HG03064 (cell line): ENCODE data around the gene DCUN1D5.

Experiments used
- ATAC-seq: cut with Tn5 transposase; IDR thresholded peaks from one replicate; pipeline ENCODE4 v1.9.1; 2021; ENCODE audit warnings: low read depth; ENCODE audit not compliant: unreplicated experiment

Gene DCUN1D5

DNA sequence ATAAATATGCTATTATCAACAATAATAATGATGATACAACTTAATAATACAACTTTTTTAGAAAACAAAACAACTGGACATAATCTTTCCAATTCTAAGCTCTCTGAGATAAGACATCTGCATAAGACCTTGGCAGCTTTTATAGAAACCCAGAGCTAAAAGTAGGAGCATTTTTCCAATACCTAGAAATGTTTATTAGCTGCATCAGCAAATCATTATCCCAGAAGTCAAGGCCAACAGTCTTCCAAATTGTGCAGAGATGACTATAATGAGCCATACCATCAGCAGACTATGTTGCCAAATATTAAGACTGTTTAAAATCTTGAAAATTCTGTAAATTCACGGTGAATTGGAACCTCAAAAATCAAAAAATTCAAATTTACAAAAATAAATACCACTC is 30.3 kb downstream of the DCUN1D5 start:
- no peak for ATAC-seq

DNA sequence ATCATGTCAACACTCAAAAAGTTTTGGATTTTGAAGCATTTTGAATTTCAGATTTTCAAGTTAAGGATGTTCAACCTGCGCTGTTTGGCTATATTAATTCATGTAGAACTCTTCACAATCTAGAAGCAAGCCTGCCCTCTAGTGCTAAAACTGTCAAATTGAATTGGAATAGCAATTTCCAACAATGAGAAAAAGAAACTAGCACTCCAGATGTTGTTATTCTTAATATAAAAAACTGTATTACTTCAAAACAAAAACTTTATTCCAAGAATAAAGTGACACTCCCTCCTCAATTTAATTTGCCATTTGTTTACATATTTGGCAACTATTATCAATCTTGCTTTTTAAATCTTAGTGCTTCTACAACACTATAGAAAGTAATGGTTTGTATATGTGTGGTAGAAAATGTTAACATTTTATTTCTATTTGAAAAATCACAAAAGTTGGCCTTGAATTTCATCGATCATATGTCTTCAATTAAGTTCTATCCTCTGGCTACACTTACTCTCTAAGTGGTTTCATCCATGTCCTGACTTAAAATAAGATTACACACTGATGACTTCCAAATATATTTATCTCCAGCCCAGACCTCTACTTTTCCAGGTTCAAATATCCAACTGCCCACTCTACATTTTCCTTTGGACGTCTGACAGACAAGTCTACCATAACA is 36.6 kb downstream of the DCUN1D5 start:
- ATAC-seq: no peak

DNA sequence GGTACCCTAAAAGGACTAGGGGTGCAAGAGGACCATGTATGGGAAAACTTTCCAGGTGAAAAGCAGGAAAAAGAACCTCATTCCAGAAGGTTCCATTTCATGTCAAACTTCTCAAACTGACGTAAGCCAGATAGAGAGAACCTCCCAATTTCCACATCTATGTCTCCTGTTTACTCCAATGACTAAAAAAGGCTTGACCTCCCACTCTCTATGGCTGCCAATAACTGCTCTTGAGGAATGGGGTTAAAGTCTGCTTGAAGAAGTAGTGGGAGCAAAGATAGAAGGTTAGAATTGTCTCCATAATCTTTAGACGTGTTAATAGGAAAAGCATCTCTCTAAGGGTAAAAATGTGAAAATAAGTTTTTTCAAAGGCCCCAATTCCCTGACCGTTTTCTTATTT is 38.0 kb downstream of the DCUN1D5 start:
- ATAC-seq: no peak

DNA sequence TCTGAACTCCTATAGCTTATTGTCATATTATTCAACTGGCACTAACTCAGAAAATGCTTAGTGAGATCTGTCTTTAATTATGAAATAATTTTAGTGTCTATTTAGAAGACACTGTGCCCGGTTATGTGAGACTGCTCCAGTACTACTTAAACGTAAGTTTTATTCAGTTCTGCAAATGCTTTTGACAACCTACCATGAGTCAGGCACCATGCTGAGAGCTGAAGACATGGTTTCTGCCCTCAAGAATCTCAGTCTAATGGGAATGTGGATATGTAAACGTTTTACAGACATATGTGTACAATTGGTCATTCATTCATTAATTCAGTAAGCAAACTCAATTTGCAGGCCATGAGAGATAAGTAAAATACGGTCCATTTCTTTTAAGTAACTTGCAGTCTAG is 40.0 kb downstream of the DCUN1D5 start:
- ATAC-seq: no peak

DNA sequence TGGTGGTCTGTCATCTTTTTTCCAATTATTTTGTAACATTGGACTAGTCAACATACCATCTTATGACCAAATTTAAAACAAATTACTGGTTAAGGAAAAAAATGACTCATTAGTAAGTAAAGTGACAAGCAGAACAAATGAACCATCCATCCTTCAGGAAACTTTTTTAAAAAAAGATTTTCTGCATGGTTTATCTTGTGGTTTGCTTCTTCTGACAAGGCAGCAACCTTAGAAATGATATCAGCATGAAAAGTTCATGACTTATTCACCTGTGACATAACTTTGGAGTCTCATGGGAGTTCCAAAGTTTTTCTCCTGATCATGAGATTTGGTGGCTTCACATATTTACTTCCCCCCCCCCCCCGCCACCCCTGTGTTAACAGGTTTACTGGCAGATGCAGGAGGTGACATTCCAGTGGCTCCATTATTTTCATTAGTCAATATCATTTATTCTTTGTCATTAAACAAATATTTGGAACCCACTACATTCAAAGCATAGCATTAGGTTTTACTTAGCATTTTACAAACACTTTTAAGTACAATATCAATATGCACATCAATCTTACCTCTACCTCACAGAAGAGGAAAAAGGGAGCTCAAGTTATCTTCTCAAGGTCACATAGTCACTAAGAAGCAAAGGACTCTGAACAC is 40.7 kb downstream of the DCUN1D5 start:
- no peak for ATAC-seq

DNA sequence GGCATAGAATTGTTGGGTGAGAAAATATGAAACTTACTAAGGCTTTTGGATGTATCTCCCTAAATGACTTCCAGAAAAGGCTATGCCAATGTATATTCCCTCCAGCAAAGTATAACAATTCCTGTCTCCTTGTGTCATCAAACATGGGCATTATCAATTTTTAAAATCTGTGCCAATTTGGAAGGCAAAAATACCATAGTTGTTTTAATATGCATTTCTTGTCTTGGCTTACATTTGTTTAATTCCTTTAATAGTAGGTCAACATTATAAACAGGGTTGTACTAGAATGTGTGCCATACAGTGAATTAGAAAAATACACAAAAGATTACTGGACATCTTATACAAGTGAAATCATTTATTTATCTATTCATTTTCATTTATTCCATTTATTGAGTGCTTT is 41.6 kb downstream of the DCUN1D5 start:
- no peak for ATAC-seq

DNA sequence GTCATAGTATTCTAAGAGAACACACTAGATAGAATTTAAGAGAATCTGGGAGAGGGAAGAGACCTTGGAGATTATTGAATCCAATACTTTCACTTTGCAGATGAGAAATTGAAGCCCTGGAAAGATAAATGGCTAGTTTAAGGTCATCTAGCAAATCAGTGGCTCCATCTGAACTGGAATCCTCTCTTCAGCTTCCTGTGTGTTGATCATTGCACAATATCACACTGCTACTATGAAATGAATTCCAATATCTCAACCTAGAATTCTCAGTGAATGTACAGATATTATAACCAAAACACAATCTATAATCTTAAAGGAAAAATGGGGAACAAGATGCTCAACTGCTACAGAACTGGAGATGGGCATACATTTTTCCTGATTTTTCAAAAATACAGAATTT is 44.1 kb downstream of the DCUN1D5 start:
- ATAC-seq: no peak

DNA sequence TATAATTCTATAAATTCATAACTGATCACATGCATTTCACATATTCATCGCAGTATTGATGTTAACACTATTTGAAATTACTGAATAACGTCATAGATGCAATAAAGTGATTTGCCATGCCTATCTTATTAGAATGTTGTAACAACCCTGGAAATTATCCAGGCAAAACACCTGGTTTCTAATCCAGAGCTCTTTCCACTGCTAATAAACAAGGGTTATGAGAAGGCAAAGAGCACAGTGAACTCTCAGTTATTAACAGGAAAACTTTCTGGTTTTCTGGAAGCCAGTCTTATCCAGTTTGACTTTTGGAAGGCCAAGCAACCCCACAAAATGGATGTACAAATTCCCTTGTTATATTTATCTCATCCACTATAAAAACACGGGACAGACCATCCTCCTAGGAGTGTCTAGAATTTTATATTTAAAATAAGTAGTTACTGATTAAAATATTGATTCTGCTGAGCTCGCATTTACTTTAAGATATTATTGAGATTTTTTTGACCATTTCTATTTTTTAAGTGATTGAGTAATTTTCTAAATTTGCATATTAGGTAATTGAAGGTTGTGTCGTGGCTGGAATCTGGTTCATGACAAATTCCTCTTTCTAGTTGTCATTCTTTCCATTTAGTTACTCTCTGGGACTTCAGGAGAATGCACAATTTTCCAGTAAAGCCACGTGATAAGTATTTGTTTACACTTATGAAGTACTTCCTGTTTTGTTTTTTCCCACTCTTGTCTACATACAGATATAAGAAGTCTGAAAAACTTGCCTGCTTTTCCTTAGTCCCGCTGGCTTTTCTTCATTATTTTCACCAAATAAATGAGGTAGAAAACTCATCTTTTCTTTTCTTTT is 47.9 kb downstream of the DCUN1D5 start:
- no peak for ATAC-seq

DNA sequence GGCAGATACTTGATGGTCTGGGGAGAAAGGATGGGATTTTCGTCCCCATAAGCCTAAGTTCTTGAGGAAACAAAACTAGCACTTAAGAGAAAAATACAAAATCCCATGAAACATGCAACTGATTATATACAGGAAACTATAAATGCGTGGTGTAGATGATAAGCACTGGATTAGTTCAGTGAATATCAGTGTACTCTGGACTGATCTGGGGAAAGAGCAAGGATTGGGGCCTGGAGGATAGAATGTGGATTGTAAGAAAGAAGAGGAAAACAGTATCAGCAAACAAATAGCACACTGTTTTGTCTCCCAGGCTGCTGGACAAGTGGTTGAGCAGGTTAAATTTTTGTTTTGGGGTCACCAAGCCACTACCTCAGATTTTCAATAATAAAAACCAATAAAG is 49.8 kb downstream of the DCUN1D5 start:
- no peak for ATAC-seq

DNA sequence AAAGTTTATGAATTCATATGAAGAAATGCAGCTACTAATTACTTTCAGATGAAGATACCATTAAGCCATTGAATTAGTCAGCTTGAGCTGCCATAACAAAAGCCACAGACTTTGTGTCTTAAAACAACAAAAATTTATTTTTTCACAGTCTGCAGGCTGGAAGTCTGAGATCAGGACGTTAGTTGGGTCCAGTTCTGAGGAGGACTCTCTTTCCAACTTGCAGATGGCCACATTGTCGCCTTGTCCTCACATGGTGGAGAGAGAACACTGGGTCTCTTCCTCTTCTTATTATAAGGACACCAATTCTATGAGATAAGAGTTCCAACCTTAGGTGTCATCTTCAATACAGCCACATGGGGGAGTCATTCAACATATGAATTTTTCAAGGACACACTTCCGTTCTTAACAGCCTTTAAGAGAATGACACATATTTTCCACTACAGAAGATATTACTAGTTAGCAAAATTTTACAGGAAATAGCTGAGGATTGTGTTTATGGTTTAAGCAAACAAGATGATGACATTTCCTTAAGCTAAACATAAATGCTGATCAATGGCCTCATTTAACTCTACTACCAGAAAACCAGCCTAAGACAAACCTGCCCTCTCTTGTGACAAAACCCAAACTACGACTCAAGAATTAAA is 56.0 kb downstream of the DCUN1D5 start:
- ATAC-seq: peak; percentile 92

DNA sequence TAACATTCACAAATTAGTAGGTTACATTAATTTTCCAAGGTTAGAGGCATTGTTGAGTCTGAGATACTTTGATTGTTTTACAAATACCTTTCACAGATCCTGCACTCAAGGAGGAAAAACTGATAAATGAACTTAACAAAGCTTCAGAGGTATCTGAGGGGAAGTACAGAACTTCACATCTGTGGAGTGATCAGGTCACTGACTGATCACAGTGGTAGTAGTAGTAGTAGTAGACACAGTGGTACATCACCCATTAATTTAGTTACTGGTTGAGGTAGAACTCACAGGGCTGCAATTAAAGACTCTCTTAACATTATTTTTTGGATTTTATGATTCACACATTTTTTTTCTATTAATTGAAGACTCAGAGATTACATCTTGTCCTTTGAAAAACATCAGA is 56.7 kb downstream of the DCUN1D5 start:
- ATAC-seq: no peak

DNA sequence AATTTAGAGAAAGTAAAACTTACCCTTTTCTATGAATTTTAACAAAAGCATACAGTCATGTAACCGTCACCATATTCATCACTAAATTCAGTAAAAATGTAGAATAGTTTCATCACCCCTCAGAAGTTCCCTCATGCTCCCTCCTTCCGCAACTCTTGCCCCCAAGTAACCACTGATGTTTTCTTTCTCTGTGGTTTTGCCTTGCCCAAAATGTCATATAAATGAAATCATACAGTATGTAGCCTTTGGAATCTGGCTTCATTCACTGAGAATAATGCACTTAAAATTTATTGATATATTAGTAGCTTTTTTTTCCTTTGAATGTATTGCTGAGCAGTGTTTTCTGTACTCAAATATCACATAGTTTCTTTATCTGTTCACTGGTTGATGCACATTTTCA is 60.1 kb downstream of the DCUN1D5 start:
- ATAC-seq: no peak

DNA sequence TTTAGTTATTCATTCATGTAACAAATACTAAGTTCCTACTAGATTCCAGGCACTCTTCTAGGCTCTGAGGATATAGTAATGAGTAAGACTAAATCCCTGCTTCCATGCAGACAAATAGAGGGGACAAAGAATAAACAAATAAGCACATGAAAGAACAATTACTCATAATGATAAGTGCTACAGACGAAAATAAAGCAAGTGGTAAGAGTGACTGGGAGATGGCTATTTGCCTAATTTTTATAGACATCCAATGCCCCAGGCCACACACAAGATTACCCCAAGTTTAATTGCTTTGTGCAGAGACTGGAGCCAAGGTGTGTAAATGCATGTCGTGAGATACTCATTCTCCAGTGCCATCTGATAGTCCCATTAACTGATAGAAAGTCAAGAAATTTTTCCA is 62.6 kb downstream of the DCUN1D5 start:
- ATAC-seq: no peak

DNA sequence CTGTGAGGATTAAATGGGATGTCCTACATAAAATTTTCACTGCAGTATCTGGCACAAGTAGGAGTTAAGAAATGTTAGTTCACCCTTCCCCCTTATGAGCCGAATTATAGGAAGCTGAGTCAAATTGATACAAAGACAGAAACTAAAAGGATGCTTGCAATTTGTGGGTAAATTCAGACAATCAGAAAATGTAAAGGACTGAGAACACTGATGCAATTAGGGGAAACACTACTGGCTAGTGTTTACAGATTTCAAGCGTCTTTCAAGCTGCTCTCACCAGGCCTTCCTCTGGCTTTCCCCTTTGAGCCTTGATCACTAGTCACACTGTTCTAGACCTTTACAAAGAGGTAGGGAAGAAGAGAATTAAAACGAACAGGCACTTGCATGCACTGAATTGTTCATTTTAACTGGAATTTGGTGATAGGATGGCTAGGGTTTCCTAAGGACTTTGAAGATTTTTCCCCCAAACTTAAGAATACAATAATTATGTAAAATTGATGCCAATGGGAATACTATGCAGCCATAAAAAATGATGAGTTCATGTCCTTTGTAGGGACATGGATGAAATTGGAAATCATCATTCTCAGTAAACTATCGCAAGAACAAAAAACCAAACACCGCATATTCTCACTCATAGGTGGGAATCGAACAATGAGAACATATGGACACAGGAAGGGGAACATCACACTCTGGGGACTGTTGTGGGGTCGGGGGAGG is 63.5 kb downstream of the DCUN1D5 start:
- peak; percentile 96 for ATAC-seq

DNA sequence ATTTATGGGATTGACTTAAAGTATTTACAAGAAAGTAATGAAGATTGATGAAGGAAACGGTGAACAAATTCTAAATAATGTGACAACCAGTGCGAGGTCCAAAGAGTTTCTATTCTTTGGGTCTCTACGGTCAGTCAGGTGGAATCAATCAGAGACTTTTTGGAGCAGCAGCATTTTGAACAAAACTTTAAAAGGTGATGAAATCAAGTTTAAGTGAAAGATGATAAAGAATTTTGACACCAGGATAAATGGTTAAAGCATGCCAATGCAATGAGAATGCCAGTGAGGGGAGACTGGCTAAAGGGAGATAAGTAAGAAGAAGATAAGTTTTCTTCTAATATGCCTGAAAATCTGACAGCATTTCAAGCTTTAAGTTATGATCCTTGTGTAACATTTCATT is 67.9 kb downstream of the DCUN1D5 start:
- ATAC-seq: no peak

DNA sequence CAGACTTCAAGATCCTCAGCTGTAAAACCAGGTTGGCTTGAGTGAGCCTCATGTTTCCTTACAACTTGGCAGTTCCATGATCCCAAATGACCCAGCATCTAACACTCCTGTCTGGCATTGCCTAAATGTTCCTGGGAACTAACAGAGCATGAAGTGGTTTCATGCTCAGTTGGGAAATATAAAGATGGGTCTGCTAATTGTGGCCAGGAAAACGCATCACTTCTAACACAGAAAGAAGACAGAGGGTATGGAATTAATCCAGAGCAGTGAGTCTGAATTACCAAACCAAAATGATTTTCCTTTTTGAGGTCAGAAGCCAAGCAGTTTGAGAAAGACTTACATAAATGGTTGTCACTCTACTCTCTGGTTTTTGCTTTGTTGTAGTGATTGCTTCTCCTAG is 75.9 kb downstream of the DCUN1D5 start:
- no peak for ATAC-seq

DNA sequence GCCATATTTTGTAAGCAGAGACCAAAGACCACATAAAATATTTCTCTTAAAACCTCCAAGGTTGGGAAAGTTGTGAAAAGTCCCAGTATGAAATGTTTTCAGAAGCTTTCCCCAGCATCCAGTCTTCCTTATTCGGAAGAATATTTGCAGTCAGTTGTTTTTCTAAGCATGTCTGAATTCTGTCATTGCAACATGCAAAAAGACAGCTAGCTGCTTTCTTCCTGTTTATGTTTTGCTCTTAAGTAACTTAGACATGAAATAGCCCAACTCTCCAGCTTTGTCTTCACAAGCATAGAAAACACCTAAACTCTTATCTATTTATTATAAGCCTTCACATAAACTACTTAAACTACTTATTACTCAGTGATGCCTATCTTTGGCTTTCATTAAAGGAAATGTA is 78.5 kb downstream of the DCUN1D5 start:
- ATAC-seq: no peak
